Smooth muscle cell (in vitro differentiated cells): ENCODE measurements around the gene GPATCH3. TPM values are rescaled to one million over a fixed set of nuclear protein-coding genes. Genes with fewer than 3 reads are reported as not detected.

ENCODE experiments used
- DNase-seq: peaks from one replicate; lab custom pipeline; 2025; ENCODE audit not compliant: unreplicated experiment; lab: John Stamatoyannopoulos, UW
- H2AFZ ChIP-seq: fragments of 200-600 bp; sonication (generic); 2 replicates; pipeline ENCODE4 v1.6.0; 2016; ENCODE audit warnings: antibody characterized with exemption, low read depth, mild to moderate bottlenecking
- H3F3A ChIP-seq: fragments of 200-600 bp; sonication (generic); 2 replicates; pipeline ENCODE4 v1.6.0; 2017; ENCODE audit warnings: antibody characterized with exemption, low read depth
- H3K27ac ChIP-seq: fragments of 200-600 bp; sonication (generic); 2 replicates; pipeline ENCODE4 v1.5.1; 2016; ENCODE audit warnings: low read depth, mild to moderate bottlenecking
- H3K27me3 ChIP-seq: fragments of 200-600 bp; sonication (generic); 2 replicates; pipeline ENCODE4 v1.6.1; 2016; ENCODE audit warnings: low read depth, mild to moderate bottlenecking
- H3K36me3 ChIP-seq: fragments of 200-600 bp; sonication (generic); 2 replicates; pipeline ENCODE4 v1.5.1; 2016; ENCODE audit warnings: low read depth
- H3K4me1 ChIP-seq: fragments of 200-600 bp; sonication (generic); 2 replicates; pipeline ENCODE4 v1.5.1; 2016; ENCODE audit warnings: low read depth
- H3K4me2 ChIP-seq: fragments of 200-600 bp; sonication (generic); 2 replicates; pipeline ENCODE4 v1.6.0; 2016; ENCODE audit warnings: mild to moderate bottlenecking
- H3K4me3 ChIP-seq: fragments of 200-600 bp; sonication (generic); 2 replicates; pipeline ENCODE4 v1.5.1; 2016; ENCODE audit warnings: mild to moderate bottlenecking
- H3K79me2 ChIP-seq: fragments of 200-600 bp; sonication (generic); 2 replicates; pipeline ENCODE4 v1.6.0; 2016; ENCODE audit warnings: low read depth, mild to moderate bottlenecking
- H3K9ac ChIP-seq: fragments of 200-600 bp; sonication (generic); 2 replicates; pipeline ENCODE4 v1.6.0; 2016; ENCODE audit warnings: low read depth
- H3K9me3 ChIP-seq: fragments of 200-600 bp; sonication (generic); replicated peaks from 2 replicates; pipeline ENCODE4 v1.5.1; 2016; ENCODE audit warnings: low read depth
- H4K20me1 ChIP-seq: fragments of 200-600 bp; sonication (generic); 2 replicates; pipeline ENCODE4 v1.6.0; 2016; ENCODE audit warnings: low read depth
- WGBS: methylation state at CpG from one replicate; pipeline ENCODE4 v1.1.7; 2016; ENCODE audit warnings: low lambda C conversion rate; 5-methylcytosine and 5-hydroxymethylcytosine counted together
- polyA plus RNA-seq: library from polyadenylated mRNA; unstranded; fragments of >200 nt; fragmentation: Nextera tagmentation; extraction: Ambion mirVana; gene quantifications from 2 replicates; pipeline ENCODE4 v1.2.1, GENCODE V29; 2016
- total RNA-seq: library from RNA; depleted of rRNA; stranded (reverse); fragments of >200 nt; gene quantifications from 2 replicates; pipeline ENCODE4 v1.2.3, GENCODE V29; 2014
- TF ChIP-seq, protein P1 (sequence below): fragments of 200-600 bp; sonication (generic); IDR thresholded peaks from 2 replicates; pipeline ENCODE4 v1.5.1; 2017; ENCODE audit warnings: borderline replicate concordance, mild to moderate bottlenecking, antibody characterized with exemption; ENCODE audit not compliant: insufficient read depth, poor library complexity, severe bottlenecking

The GPATCH3 gene
- total and polyA plus RNA-seq, 2 experiments from 2014 or later = 5.6 to 17.4 TPM

DNA sequence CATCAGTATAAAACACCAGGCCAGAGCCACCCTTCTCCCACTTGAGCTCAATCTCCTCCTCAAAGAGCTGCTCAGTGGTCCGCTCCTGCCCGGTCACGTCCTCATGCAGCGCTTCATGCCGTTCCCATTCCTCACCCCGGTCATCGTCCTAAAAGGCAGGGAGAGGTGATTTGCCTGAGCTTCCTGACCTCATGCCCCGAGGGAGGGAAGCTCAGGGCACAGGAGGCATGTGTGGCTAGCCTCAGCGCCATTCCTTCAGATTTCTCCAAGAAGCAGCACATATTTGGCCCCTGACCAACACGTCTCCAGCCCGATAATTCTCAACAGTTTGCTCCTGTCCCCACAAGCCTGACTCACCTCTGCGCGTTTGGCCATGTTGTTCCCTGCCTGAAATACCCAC lies 6.0 kb downstream of the GPATCH3 start:
- no peak overlapping the region for H3K27ac ChIP-seq
- H3K4me1 ChIP-seq = peaks cover 11% of the 10 kb centered on the region
- H4K20me1 ChIP-seq = peaks cover under 1% of the 10 kb centered on the region
- H3K9ac ChIP-seq = no peak overlapping the region
- H3K4me3 ChIP-seq = no peak overlapping the region
- no peak overlapping the region for H2AFZ ChIP-seq
- H3F3A ChIP-seq = peaks cover 5% of the 10 kb centered on the region
- 93% methylated on average over 13 of the region's 13 CpGs for WGBS
- peaks cover 12% of the 10 kb centered on the region for H3K36me3 ChIP-seq
- no peak for DNase-seq
- H3K79me2 ChIP-seq = peaks cover 42% of the 10 kb centered on the region
- no peaks in the 10 kb centered on the region for H3K27me3 ChIP-seq
- TF ChIP-seq, protein P1, sequence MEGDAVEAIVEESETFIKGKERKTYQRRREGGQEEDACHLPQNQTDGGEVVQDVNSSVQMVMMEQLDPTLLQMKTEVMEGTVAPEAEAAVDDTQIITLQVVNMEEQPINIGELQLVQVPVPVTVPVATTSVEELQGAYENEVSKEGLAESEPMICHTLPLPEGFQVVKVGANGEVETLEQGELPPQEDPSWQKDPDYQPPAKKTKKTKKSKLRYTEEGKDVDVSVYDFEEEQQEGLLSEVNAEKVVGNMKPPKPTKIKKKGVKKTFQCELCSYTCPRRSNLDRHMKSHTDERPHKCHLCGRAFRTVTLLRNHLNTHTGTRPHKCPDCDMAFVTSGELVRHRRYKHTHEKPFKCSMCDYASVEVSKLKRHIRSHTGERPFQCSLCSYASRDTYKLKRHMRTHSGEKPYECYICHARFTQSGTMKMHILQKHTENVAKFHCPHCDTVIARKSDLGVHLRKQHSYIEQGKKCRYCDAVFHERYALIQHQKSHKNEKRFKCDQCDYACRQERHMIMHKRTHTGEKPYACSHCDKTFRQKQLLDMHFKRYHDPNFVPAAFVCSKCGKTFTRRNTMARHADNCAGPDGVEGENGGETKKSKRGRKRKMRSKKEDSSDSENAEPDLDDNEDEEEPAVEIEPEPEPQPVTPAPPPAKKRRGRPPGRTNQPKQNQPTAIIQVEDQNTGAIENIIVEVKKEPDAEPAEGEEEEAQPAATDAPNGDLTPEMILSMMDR = no peak
- no peaks in the 10 kb centered on the region for H3K9me3 ChIP-seq
- H3K4me2 ChIP-seq = no peak overlapping the region

GRCh38 chr1:26890467-26890796 lies 9.8 kb downstream of the GPATCH3 start:
- Histone ChIP-seq H3K27ac (peak overlapping the region; percentile 87), H3K9me3 (no peaks in the 10 kb centered on the region), H3K79me2 (peaks cover 31% of the 10 kb centered on the region), H4K20me1 (peaks cover 9% of the 10 kb centered on the region), H3K4me2 (peak overlapping the region; percentile 99), H3K4me3 (peak overlapping the region; percentile 82), H2AFZ (peak overlapping the region; percentile 89), H3F3A (peaks cover 5% of the 10 kb centered on the region), H3K4me1 (peaks cover 13% of the 10 kb centered on the region), H3K9ac (peak overlapping the region; percentile 93), H3K36me3 (peaks cover 9% of the 10 kb centered on the region), H3K27me3 (no peaks in the 10 kb centered on the region)
- 18% methylated on average over 12 of the region's 12 CpGs for WGBS
- TF ChIP-seq, protein P1 = no peak
- DNase-seq = no peak

- Histone ChIP-seq H3F3A (peaks cover 5% of the 10 kb centered on the region), H3K27me3 (no peaks in the 10 kb centered on the region), H3K4me1 (peaks cover 13% of the 10 kb centered on the region), H3K9me3 (no peaks in the 10 kb centered on the region), H2AFZ (peak within 1 kb of the TSS; percentile 89), H3K4me3 (peak within 1 kb of the TSS; percentile 82), H3K79me2 (peaks cover 27% of the 10 kb centered on the region), H4K20me1 (peaks cover 9% of the 10 kb centered on the region), H3K9ac (peak within 1 kb of the TSS; percentile 93), H3K27ac (peak within 1 kb of the TSS; percentile 87), H3K36me3 (peaks cover 9% of the 10 kb centered on the region), H3K4me2 (peak within 1 kb of the TSS; percentile 99)
- TF ChIP-seq, protein P1 = no peak
- WGBS = 4% methylated on average over 89 of the region's 89 CpGs
- peak; percentile 30 for DNase-seq
Observed at GRCh38 chr1:26889551-26890466, 10.5 kb downstream of the GPATCH3 start, which contains the start of gene GPN2. Gene GPN2, minus strand, starts transcription at chr1:26890283. Its CDS starts 187 bp downstream, at chr1:26890096.
